ENCODE results near the gene KCTD17. TPM values are rescaled to one million over a fixed set of nuclear protein-coding genes. Genes with fewer than 3 reads are reported as not detected.
A peak's percentile ranks its signal among the peaks of the same experiment; 100 is the strongest.

Gene KCTD17
- total RNA-seq, 4 donors from 2014 or later: 9.5 to 30.5 (median 13.5) TPM

DNA sequence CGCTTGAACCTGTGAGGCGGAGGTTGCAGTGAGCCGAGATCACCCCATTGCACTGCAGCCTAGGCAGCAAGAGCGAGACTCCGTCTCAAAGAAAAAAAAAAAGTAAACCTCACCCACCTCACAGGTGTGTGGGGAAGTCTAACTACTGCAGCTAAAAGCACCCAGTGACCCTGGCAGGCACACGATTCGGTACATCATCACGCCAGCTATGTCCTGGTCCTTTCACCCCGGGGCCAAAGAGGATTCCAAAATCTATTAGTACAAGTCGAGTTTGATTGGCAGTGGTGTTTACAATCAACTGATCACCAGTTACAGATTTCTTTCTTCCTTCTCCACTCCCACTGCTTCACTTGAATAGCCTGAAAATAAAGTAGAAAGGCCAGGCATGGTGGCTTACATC lies 38.6 kb upstream of the KCTD17 start:
- Histone ChIP-seq H3K27ac (peak overlapping the region in 2 of 4 donors; percentile 20 to 99), H3K4me3 (no peak overlapping the region), H3K36me3 (no peaks in the 10 kb centered on the region), H3K4me1 (peaks cover 0 to 42% (median 2%) of the 10 kb centered on the region in 4 donors), H3K27me3 (no peaks in the 10 kb centered on the region), H3K9me3 (no peaks in the 10 kb centered on the region)
- no peak for TF ChIP-seq POLR2A (IDR thresholded peaks at IDR 0.05)
- TF ChIP-seq, protein P1, sequence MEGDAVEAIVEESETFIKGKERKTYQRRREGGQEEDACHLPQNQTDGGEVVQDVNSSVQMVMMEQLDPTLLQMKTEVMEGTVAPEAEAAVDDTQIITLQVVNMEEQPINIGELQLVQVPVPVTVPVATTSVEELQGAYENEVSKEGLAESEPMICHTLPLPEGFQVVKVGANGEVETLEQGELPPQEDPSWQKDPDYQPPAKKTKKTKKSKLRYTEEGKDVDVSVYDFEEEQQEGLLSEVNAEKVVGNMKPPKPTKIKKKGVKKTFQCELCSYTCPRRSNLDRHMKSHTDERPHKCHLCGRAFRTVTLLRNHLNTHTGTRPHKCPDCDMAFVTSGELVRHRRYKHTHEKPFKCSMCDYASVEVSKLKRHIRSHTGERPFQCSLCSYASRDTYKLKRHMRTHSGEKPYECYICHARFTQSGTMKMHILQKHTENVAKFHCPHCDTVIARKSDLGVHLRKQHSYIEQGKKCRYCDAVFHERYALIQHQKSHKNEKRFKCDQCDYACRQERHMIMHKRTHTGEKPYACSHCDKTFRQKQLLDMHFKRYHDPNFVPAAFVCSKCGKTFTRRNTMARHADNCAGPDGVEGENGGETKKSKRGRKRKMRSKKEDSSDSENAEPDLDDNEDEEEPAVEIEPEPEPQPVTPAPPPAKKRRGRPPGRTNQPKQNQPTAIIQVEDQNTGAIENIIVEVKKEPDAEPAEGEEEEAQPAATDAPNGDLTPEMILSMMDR (IDR thresholded peaks at IDR 0.05): no peak
- no peak for DNase-seq

DNA sequence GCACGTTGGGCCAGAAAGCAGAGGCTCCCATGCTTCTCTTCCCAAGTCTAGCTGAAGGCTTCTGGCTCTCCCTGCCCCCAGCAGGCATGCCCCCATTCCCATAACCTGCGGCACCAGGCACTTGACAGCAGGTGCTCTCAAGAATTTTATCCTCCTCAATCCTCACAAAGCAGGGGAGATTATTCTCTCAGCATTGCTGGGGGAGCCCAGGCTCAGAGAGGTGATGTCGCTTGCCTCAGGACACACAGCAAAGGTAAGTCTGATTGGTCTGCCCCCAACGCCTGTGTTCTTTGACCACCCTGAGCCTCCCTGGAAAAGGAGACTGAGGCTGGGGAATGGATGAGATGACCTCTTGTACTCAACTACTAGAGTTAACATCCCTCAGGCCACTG lies 37.1 kb upstream of the KCTD17 start:
- Histone ChIP-seq H3K9me3 (no peaks in the 10 kb centered on the region), H3K27me3 (no peaks in the 10 kb centered on the region), H3K4me3 (no peak overlapping the region), H3K36me3 (no peaks in the 10 kb centered on the region), H3K4me1 (peaks cover 3 to 48% (median 9%) of the 10 kb centered on the region in 4 donors), H3K27ac (peak overlapping the region in 1 of 4 donors; percentile 99)
- TF ChIP-seq, protein P1 (IDR thresholded peaks at IDR 0.05): no peak
- TF ChIP-seq POLR2A (IDR thresholded peaks at IDR 0.05): no peak
- no peak for DNase-seq

GRCh38 chr22:37014835-37015586 lies 36.5 kb upstream of the KCTD17 start:
- peak overlapping the region in 3 of 4 donors; percentile 94 to 99 (median 95) for H3K27ac ChIP-seq
- H3K9me3 ChIP-seq: no peaks in the 10 kb centered on the region
- TF ChIP-seq, protein P1 (IDR thresholded peaks at IDR 0.05): no peak
- no peak for TF ChIP-seq POLR2A (IDR thresholded peaks at IDR 0.05)
- H3K4me3 ChIP-seq: peak overlapping the region in 1 of 4 donors; percentile 30
- H3K27me3 ChIP-seq: no peaks in the 10 kb centered on the region
- peaks cover 3 to 48% (median 9%) of the 10 kb centered on the region in 4 donors for H3K4me1 ChIP-seq
- H3K36me3 ChIP-seq: no peaks in the 10 kb centered on the region
- peak in 1 of 3 donors; percentile 47 for DNase-seq

GRCh38 chr22:37015587-37015878 lies 36.0 kb upstream of the KCTD17 start:
- Histone ChIP-seq H3K4me3 (peak overlapping the region in 1 of 4 donors; percentile 30), H3K4me1 (peaks cover 3 to 51% (median 9%) of the 10 kb centered on the region in 4 donors), H3K9me3 (no peaks in the 10 kb centered on the region), H3K27me3 (no peaks in the 10 kb centered on the region), H3K27ac (peak overlapping the region in 3 of 4 donors; percentile 94 to 99 (median 95)), H3K36me3 (no peaks in the 10 kb centered on the region)
- TF ChIP-seq, protein P1 (IDR thresholded peaks at IDR 0.05): peak in 3 of 6 experiments; percentile 23 to 31 (median 27)
- TF ChIP-seq POLR2A (IDR thresholded peaks at IDR 0.05): no peak
- peak in 1 of 3 donors; percentile 61 for DNase-seq

DNA sequence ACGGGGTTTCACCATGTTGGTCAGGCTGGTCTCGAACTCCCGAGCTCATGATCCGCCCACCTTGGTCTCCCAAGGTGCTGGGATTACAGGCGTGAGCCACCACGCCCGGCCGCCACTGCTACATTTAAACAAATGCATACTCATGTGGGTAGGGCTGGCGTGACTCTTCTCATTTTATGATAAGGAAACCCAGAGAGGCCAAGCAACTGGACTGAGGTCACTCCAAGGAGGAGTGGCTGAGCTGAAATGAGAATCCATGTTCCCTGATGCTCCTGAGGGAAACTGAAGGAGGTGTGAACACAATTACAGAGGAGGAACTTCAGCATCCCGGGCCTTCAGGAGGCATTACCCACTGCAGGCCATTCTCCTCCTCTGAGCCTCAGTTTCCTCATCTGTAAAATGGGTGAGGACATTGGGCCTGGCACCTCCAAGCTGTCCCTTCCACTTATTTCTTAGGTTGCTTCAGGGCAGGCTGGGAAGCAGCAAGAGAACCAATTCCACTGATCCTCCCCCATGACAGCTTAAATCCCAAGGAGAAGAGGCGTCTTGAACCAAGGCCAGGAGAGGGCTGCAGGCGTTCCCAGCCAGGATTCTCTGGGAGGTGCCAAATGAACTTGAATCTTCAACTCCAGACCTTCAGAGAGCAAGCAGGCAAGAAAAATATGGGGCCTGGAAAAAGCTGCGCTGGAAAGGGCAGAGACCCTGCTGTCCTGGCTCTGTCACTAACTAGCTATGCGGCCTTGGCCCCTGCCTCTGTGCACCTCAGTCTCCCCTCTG lies 35.2 kb upstream of the KCTD17 start:
- Histone ChIP-seq H3K9me3 (no peaks in the 10 kb centered on the region), H3K27ac (peak overlapping the region in 3 of 4 donors; percentile 94 to 99 (median 95)), H3K4me1 (peaks cover 3 to 59% (median 11%) of the 10 kb centered on the region in 4 donors), H3K4me3 (peak overlapping the region in 2 of 4 donors; percentile 69 to 98), H3K27me3 (no peaks in the 10 kb centered on the region), H3K36me3 (no peaks in the 10 kb centered on the region)
- peak in 1 of 2 donors; percentile 73 for TF ChIP-seq POLR2A (IDR thresholded peaks at IDR 0.05)
- TF ChIP-seq, protein P1 (IDR thresholded peaks at IDR 0.05): no peak
- peak in 2 of 3 donors; percentile 82 to 89 for DNase-seq

All from Peyer's patch (tissue), 4 donors.